Frontal cortex (tissue), 4 donors: ENCODE results near the gene FGF14. TPM values are rescaled to one million over a fixed set of nuclear protein-coding genes. Genes with fewer than 3 reads are reported as not detected.
"Not testable (repeated sequence)": the region's sequence is repeated elsewhere in the genome, so short reads cannot be mapped to it uniquely, and the experiment has no call there.

Source experiments
- DNase-seq, 2 donors: peaks; one replicate each; pipeline ENCODE4 v3.0.0; 2012; ENCODE audit warnings: low spot score in 2 of 2
- FAIRE-seq: peaks from 2 replicates; lab custom pipeline; 2012; peaks lifted over from hg19 to GRCh38; lab: Jason Lieb, UNC
- total RNA-seq: library from RNA; depleted of rRNA; stranded (reverse); fragments of >200 nt; gene quantifications from one replicate; pipeline ENCODE4 v1.2.3, GENCODE V29; 2014
- donor health status: control.
- donor health status: control.
- donor health status: control.

The FGF14 gene
- total RNA-seq, 1 donor from 2014 or later, result 85.2 TPM

GRCh38 chr13:102169471-102170015 is 232.3 kb downstream of the FGF14 start:
- DNase-seq, result no peak
- FAIRE-seq, result no peak

DNA sequence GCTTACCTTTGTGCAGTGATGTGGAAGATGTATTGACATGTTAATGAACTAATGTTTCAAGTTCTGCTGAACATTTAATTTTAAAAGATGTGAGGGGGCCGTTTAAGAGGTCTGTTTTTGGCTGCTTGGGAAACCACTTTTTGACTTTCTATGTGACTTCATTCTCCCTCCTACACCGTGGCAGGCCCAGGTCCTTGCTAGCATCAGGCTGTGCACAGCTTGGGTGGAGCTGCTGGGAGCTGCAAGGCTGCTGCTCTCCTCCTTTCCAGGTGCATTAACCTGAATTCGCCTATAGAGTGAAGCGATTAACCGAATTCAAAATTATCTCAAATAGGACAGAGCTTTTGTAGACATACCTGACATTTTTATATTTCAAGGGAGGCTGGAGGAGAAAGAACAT is 249.1 kb downstream of the FGF14 start:
- FAIRE-seq, result no peak
- no peak for DNase-seq

DNA sequence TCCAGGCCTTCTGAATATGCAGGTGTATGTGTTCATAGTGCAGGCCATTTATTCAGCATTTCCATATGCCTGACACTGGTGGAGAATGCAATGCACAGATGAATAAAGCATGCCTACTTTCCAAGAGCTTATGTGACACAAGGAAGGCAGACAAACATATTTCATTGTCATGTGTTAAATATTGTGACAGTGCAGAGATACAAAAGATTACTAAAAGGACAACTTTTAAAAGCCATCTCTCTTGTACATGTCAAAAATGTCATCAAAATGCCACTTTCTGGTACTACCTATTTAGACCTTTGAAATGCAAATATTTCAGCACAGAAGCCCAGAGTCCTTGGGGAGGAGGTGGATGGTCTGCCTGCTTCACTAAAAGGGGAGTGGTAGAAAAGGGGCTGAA is 254.5 kb downstream of the FGF14 start:
- no peak for DNase-seq
- no peak for FAIRE-seq

GRCh38 chr13:102145750-102146149 is 256.1 kb downstream of the FGF14 start:
- FAIRE-seq (no peak), DNase-seq (no peak)

DNA sequence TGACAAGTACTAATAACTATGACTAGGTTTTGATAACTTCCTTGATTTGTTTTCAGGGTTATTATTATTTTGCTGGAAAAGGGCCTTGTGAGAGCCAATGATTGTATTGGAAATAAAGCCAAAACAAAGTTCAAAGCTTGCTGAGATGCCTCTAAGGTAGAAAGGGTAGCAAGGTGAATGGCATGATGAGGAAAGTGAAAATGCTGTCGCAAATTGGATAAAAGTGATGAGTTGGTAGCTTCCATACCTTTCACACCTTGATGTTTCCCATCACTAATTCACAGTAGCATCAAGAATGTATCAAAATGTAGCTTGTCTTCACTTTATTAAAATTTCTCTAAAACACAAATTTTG is 259.4 kb downstream of the FGF14 start:
- FAIRE-seq (no peak), DNase-seq (no peak)

- DNase-seq (peak in 1 of 2 donors; percentile 12), FAIRE-seq (peak; percentile 75)
Measured at GRCh38 chr13:102141625-102142472, 260.0 kb downstream of the FGF14 start.

DNA sequence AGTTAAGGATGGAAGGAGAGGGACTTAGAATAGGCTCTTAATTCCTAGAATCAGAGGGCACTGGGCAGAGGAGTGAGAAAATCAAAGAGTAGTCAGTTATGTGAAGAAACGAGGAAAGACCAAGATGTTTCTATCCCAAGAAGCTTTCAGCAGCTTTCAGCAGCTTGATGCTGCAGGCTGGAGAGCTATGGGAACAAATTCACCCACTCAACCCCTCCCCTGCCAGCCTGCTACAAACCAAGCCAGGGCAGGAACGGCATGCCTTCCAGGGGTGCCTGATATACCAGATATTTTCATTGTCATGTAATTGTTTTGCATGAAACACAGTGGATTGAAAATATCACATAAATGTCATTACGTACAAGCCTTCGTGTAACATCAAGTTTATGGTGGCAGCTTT is 262.2 kb downstream of the FGF14 start:
- DNase-seq (no peak), FAIRE-seq (no peak)

DNA sequence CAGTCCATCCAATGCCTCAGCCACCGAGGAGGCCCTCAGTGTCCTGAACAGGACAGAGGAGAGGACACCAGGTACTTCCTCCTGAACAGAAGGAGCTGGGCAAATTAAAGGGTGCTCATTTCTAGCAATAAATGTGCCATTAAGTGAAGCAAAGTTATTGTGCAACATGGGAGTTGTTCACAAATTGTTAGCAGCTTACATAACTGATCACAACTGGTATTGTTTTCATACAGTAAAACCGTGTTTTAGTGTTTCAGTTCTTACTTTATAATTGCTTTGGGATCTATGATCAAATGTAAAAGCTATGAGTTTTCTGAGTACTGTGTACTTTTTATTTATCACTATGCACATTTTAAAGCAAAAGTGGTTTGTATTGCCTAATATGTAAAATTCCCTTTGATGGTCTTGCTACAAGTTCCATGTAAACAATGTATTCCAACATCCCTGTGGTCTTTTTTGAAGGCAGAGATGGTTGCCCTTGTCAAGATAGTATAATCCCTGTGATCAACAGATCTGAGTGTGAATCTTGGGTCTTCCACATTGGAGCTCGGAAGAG is 263.1 kb downstream of the FGF14 start:
- no peak for DNase-seq
- no peak for FAIRE-seq

DNA sequence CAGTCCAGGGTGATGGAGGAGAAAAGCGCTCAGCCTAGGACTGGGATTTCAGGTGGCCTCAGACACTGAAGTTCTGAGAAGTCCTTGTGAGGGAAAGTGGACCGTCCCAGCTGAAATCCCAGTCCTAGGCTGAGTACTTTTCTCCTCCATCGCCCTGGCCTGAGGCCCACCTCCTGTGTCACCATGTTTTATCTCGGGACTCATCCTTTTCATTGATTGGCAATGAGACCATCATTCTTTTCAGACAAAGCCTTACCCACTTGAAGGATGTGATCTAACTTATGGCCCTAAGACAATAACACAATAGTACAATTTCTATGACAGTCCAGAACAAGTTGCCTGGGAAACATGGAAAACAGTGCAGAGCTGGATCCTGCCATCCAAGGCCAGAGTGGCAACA is 263.9 kb downstream of the FGF14 start:
- DNase-seq, FAIRE-seq: not testable (repeated sequence)

- DNase-seq, result no peak
- FAIRE-seq, result no peak
Measured at GRCh38 chr13:102136735-102137296, 265.0 kb downstream of the FGF14 start.

- no peak for DNase-seq
- no peak for FAIRE-seq
Measured at GRCh38 chr13:102132777-102133295, 269.0 kb downstream of the FGF14 start.

DNA sequence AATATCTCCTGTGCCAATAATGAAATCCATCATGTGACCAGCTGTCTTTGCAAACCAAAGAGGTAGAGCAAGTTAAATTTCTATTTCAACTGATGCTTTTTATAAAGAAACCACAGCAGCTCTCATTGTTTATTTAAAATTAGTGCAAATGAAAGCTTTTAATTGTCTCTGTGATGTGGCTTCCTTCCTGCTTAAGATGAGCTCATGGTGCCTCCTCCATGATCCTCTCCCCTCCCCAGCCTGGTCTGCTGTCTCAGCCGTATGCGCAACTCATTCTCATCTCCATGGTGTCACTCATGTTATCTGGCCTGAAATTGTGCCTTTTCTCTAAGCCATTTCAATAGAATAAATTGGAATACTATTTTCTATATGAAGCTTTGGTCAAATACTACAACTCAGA is 270.6 kb downstream of the FGF14 start:
- DNase-seq (no peak), FAIRE-seq (no peak)

DNA sequence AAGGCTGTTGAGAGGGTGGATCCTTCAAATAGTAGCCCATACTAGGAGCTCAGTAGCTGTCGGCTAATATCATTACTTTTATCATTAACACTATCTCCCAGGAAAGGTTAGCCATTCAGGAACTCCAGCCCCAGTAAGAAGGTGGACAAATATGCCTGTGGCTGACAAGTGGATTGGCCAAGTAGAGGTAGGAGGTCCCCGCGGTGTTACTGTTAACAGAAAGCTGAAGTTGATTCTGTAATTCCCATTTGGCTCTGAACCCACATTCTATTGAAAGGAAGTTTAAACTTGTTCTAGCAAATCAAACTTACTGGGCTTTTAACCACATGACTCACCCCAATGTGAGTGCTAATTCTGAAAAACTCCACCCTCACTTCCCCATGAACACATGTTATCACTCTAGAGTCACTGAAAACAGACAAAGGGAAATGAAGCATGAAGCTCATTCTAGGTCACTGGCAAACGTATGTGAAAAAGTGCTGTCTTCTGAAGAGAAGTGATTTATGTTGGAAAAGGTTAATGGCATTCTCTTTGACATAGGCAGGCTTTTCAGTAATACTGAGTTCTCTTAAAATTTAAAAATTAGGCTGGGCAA is 273.5 kb downstream of the FGF14 start:
- no peak for FAIRE-seq
- no peak for DNase-seq

- DNase-seq (no peak), FAIRE-seq (no peak)
Measured at GRCh38 chr13:102127153-102127552, 274.7 kb downstream of the FGF14 start.

DNA sequence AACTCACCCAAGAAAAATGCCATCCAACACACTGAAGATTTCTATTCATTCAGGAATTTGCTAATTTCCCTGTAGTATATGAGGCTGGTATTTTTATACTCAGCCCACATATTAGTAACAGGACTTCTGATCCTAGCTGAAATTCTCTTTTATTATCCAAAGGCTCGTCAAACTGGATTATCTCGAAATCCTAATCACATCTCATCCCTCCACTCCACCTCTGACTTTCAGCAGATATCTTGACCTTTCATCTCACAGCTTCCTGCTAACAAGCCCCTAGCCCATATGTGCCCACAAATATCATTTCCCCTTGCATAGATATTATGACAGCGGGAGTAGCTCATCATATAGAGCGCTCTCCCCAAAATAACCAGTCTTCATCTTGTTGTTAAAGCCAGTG is 279.7 kb downstream of the FGF14 start:
- FAIRE-seq (no peak), DNase-seq (no peak)

- FAIRE-seq (no peak), DNase-seq (no peak)
Measured at GRCh38 chr13:102117175-102117831, 284.5 kb downstream of the FGF14 start.

DNA sequence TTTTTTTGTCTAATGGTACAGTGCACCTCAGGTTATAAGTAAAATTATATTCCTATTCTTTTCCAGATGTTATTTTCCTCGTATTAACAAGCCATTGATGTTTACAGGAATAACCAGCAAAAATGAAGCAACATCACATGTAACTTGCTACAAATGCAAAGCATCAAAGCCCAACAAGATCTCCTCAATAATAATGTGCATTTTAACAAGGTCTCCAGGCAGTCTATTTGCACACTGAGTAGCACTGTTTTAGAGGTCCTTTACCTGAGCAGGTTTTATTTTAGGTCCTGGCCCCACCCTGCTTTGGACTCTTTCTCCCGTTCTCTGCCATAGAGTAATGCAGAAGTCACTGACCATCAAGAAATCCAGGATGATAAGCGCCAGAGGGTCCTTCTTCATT is 298.4 kb downstream of the FGF14 start:
- FAIRE-seq (no peak), DNase-seq (no peak)

DNA sequence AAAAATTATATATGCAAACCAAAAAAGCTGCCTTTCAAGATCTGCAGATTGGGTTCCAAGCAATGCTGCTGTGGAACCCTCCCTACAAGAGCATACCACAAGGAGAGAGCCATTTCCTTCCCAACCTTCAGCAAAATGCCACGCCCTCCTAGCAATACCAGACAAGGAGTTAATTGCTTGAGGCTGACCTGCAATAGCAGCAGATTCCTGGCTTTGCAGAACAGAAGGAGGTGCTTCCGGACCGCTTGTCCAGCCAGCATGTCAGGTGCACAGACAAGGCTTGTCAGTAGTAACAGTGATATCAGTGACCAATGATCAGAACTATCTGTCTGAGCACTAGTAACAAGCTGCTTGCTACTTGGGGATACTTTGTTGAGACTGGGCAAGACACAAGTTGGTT is 301.6 kb downstream of the FGF14 start:
- FAIRE-seq, result no peak
- no peak for DNase-seq

DNA sequence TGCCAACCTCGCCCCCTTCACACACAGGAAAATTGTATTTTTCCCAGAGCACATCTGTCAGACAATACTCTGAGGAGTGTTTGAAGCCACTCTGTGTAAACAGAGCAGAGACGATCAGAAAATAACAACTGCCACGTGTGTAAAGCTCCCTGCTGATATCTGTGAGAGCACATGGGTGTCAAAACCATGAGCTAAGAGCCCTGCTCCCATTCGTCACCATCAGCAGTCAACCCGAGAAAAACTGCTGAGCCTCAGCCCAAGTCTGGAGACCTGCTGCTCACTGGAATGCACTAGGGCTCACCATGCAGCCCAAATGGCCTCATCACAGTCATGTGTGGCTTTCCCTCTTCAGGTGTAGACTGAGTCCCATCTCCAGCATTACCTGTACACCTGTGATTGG is 304.1 kb downstream of the FGF14 start:
- DNase-seq, result no peak
- FAIRE-seq, result no peak

- not testable (repeated sequence) for FAIRE-seq, DNase-seq
Measured at GRCh38 chr13:102093288-102093687, 308.6 kb downstream of the FGF14 start.
